ENCODE data around the gene TIGD1. TPM values are rescaled to one million over a fixed set of nuclear protein-coding genes. Genes with fewer than 3 reads are reported as not detected.

Gene TIGD1
- 4.6 TPM for polyA plus RNA-seq (2013, experiment 1 of 2)
- 4.8 TPM for polyA plus RNA-seq (2013, experiment 2 of 2)

DNA sequence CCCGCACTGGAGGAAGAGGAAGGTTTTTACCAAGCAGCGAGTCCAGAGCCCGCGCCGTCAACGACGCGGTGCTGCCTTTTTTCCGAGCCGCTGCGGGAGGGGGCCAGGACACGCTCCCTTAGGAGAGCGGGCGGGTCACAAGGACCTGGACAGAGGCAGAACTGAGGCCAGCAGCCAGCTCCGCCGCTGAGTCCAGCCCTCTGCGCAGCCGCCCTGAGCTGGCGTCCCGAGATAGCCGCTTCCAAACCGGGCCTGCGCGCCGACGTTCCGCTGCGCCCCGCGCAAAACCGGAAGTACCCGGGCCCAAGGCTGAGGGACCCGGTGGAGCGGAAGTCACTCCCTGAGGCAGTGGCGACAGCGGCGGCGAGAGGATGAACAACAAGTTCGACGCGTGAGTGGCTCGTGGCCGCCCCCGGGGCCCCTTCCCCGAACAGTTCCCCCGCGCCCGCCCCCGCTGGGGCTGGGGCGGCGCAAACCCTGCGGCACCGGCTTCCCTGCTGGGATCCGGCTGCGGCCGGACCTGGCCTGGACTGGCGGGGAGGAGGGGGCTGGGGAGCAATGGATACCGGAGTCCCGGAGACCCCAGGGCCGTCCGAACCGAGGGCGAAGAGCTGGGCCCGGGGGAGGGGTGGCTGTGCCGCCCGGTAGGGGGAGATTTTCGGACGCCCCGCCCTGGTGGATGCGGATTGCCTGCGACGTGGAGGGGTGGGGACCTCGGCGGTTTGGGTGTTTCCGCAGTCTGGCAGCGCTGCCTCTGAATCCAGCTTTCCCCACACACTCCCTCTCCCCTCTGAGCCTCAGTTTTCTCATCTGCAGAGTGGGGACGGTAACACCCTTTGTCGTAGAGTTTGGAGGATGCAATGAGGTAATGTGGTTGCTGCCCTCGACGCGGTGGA lies at the start of gene TIGD1, which contains the start of gene EIF4E2:
Gene TIGD1 (minus strand): TSS at position 204 of the 896 bp plus-strand sequence. CDS start 675 bp downstream, outside the sequence.
Gene EIF4E2 (plus strand): TSS at position 336 of the 896 bp plus-strand sequence. CDS start 36 bp downstream, at position 372.
- peaks cover 3% of the 10 kb centered on the region; the same call in 1 of the 2 replicates for H3K4me1 ChIP-seq (ENCODE audit: insufficient read depth, low read length)
- H3K9ac ChIP-seq (ENCODE audit: low read depth, low read length) = peak within 1 kb of the TSS; percentile 93
- no peaks in the 10 kb centered on the region for H3K9me3 ChIP-seq (ENCODE audit: insufficient read depth, low read depth, low read length)
- no peaks in the 10 kb centered on the region for H3K27me3 ChIP-seq (ENCODE audit: insufficient read depth, low read length)
- H3K4me3 ChIP-seq (ENCODE audit: low read length) = peak within 1 kb of the TSS; percentile 92
- H3K36me3 ChIP-seq (ENCODE audit: insufficient read depth, low read length) = peaks cover 38% of the 10 kb centered on the region
- 1% methylated on average over 72 of the region's 81 CpGs for WGBS
- H3K27ac ChIP-seq (ENCODE audit: low read depth, low read length) = peak within 1 kb of the TSS; percentile 97

DNA sequence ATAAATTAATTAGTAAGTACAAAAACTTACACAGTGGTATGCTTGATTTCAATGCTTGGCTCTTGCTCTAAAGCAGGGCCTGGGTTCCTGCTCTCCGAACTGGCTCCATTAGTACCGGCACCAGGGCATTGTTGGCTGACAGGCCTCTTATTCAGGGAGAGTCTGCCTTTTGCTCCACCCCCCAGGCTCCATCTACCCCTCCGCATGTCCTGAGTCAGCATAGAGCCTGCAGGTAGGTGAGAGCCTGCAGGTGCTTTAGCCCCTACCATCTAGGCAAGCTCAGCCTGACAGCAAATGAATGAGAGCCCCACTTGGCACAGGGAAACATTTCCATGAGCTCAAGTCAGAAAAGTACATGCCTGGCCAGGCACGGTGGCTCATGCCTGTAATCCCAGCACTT lies 47.9 kb upstream of the TIGD1 start:
- Histone ChIP-seq H3K9me3 (ENCODE audit: insufficient read depth, low read depth, low read length) (no peaks in the 10 kb centered on the region), H3K4me3 (ENCODE audit: low read length) (no peak overlapping the region), H3K4me1 (ENCODE audit: insufficient read depth, low read length) (no peaks in the 10 kb centered on the region), H3K9ac (ENCODE audit: low read depth, low read length) (no peak overlapping the region), H3K36me3 (ENCODE audit: insufficient read depth, low read length) (no peaks in the 10 kb centered on the region), H3K27ac (ENCODE audit: low read depth, low read length) (no peak overlapping the region), H3K27me3 (ENCODE audit: insufficient read depth, low read length) (no peaks in the 10 kb centered on the region)
- 90% methylated on average over 4 of the region's 4 CpGs for WGBS

- H3K27me3 ChIP-seq (ENCODE audit: insufficient read depth, low read length) = no peaks in the 10 kb centered on the region
- WGBS = 82% methylated on average over 7 of the region's 7 CpGs
- no peaks in the 10 kb centered on the region for H3K36me3 ChIP-seq (ENCODE audit: insufficient read depth, low read length)
- H3K4me3 ChIP-seq (ENCODE audit: low read length) = no peak overlapping the region
- no peak overlapping the region for H3K9ac ChIP-seq (ENCODE audit: low read depth, low read length)
- H3K4me1 ChIP-seq (ENCODE audit: insufficient read depth, low read length) = no peaks in the 10 kb centered on the region
- H3K9me3 ChIP-seq (ENCODE audit: insufficient read depth, low read depth, low read length) = no peaks in the 10 kb centered on the region
- H3K27ac ChIP-seq (ENCODE audit: low read depth, low read length) = no peak overlapping the region
Measured at GRCh38 chr2:232597362-232598079, 47.2 kb upstream of the TIGD1 start.

DNA sequence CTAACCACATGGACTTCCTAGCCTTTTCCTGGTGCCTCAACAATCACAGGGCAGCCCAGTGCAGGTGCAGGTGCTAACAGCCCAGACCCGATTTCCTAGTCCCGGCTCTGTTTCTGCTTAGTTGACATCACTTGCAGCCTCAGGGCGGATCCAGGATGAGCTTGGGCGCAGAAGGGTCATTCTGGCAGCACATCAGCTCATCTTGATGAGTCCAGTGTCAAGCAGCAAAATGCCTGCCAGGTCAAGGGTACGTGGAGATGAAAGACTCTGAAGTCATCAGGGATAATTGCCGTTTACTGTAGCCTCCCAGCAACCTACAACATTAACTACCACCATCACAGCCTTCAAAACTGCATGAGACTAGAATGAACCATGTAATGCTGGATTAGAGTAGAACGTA lies 43.6 kb upstream of the TIGD1 start:
- no peaks in the 10 kb centered on the region for H3K4me1 ChIP-seq (ENCODE audit: insufficient read depth, low read length)
- WGBS = 93% methylated on average over 6 of the region's 7 CpGs
- no peaks in the 10 kb centered on the region for H3K27me3 ChIP-seq (ENCODE audit: insufficient read depth, low read length)
- H3K9ac ChIP-seq (ENCODE audit: low read depth, low read length) = no peak overlapping the region; the same call in 1 of the 2 replicates
- no peak overlapping the region for H3K27ac ChIP-seq (ENCODE audit: low read depth, low read length)
- H3K4me3 ChIP-seq (ENCODE audit: low read length) = no peak overlapping the region
- H3K36me3 ChIP-seq (ENCODE audit: insufficient read depth, low read length) = no peaks in the 10 kb centered on the region
- peaks cover 3% of the 10 kb centered on the region; the same call in 1 of the 2 replicates for H3K9me3 ChIP-seq (ENCODE audit: insufficient read depth, low read depth, low read length)

DNA sequence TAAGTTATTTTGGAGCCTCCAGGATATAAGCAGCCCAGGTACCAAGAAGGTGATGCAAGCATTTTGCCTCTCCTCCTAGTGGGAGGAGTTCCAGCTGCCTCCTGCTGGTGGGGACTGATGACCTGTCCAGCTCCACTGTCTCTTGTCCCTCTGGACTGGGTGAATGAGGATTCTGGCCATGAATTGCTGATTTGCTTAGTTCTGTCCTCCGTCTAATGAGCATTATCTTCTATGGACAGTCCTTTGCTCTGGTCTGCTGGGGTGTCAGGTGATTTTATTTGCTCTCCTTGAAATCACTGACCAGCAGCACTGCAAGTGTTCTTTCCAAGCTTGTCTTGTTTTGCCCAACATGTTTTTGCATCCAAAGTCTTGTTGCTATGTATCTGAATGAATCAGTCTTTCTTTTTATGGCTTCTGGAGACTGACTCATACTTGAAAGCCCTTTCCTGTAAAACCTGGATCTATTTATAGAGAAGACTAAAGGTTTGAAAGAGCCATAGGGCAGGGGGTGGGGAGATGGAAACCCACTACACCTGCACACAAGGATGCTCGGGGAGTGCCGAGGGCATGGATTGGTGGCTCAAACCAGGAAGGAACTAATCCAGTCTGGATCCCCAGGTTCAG lies 42.5 kb upstream of the TIGD1 start:
- no peak overlapping the region for H3K27ac ChIP-seq (ENCODE audit: low read depth, low read length)
- 91% methylated on average over 3 of the region's 3 CpGs for WGBS

GRCh38 chr2:232588680-232589585 lies 38.6 kb upstream of the TIGD1 start:
- no peak overlapping the region for H3K9ac ChIP-seq (ENCODE audit: low read depth, low read length)
- H3K4me3 ChIP-seq (ENCODE audit: low read length) = no peak overlapping the region
- H3K27me3 ChIP-seq (ENCODE audit: insufficient read depth, low read length) = no peaks in the 10 kb centered on the region
- H3K27ac ChIP-seq (ENCODE audit: low read depth, low read length) = no peak overlapping the region
- H3K9me3 ChIP-seq (ENCODE audit: insufficient read depth, low read depth, low read length) = peaks cover 3% of the 10 kb centered on the region; the same call in 1 of the 2 replicates
- WGBS = 97% methylated on average over 18 of the region's 18 CpGs
- H3K4me1 ChIP-seq (ENCODE audit: insufficient read depth, low read length) = no peaks in the 10 kb centered on the region; the same call in 1 of the 2 replicates
- H3K36me3 ChIP-seq (ENCODE audit: insufficient read depth, low read length) = peaks cover 5% of the 10 kb centered on the region; the same call in 1 of the 2 replicates

More for the DNA sequence above, 42.5 kb upstream of the TIGD1 start:
- Histone ChIP-seq H3K9me3 (ENCODE audit: insufficient read depth, low read depth, low read length) (peaks cover 3% of the 10 kb centered on the region; the same call in 1 of the 2 replicates), H3K4me1 (ENCODE audit: insufficient read depth, low read length) (no peaks in the 10 kb centered on the region), H3K4me3 (ENCODE audit: low read length) (no peak overlapping the region), H3K36me3 (ENCODE audit: insufficient read depth, low read length) (no peaks in the 10 kb centered on the region), H3K27me3 (ENCODE audit: insufficient read depth, low read length) (no peaks in the 10 kb centered on the region), H3K9ac (ENCODE audit: low read depth, low read length) (no peak overlapping the region)

GRCh38 chr2:232588031-232588430 lies 37.7 kb upstream of the TIGD1 start:
- H3K4me3 ChIP-seq (ENCODE audit: low read length) = no peak overlapping the region
- no peak overlapping the region for H3K9ac ChIP-seq (ENCODE audit: low read depth, low read length)
- H3K4me1 ChIP-seq (ENCODE audit: insufficient read depth, low read length) = no peaks in the 10 kb centered on the region; the same call in 1 of the 2 replicates
- WGBS = 91% methylated on average over 8 of the region's 8 CpGs
- peaks cover 11% of the 10 kb centered on the region for H3K36me3 ChIP-seq (ENCODE audit: insufficient read depth, low read length)
- no peaks in the 10 kb centered on the region for H3K27me3 ChIP-seq (ENCODE audit: insufficient read depth, low read length)
- H3K9me3 ChIP-seq (ENCODE audit: insufficient read depth, low read depth, low read length) = peaks cover 3% of the 10 kb centered on the region; the same call in 1 of the 2 replicates
- H3K27ac ChIP-seq (ENCODE audit: low read depth, low read length) = no peak overlapping the region

DNA sequence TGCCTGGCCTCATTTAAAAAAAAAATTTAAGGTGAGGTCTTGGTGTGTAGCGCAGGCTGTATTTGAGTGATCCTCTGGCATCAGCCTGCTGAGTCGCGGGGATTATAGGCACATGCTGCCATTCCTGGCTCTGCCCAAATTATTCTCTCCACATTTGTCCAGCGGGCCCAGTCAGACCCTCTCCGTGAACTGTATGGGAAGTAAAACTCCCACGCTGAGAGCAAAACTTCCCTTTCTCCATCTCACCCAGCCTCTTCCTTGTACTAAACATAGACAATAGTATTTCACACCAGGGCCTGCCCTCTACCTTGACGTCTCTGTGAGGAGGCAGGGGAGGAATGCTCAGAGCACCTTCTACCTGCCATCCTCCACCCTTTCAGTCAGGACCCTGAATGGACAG lies 37.2 kb upstream of the TIGD1 start:
- no peak overlapping the region for H3K27ac ChIP-seq (ENCODE audit: low read depth, low read length)
- WGBS = 86% methylated on average over 7 of the region's 7 CpGs
- H3K9ac ChIP-seq (ENCODE audit: low read depth, low read length) = no peak overlapping the region
- H3K4me3 ChIP-seq (ENCODE audit: low read length) = no peak overlapping the region
- H3K27me3 ChIP-seq (ENCODE audit: insufficient read depth, low read length) = no peaks in the 10 kb centered on the region
- H3K4me1 ChIP-seq (ENCODE audit: insufficient read depth, low read length) = no peaks in the 10 kb centered on the region; the same call in 1 of the 2 replicates
- peaks cover 15% of the 10 kb centered on the region for H3K36me3 ChIP-seq (ENCODE audit: insufficient read depth, low read length)
- H3K9me3 ChIP-seq (ENCODE audit: insufficient read depth, low read depth, low read length) = peaks cover 3% of the 10 kb centered on the region; the same call in 1 of the 2 replicates

DNA sequence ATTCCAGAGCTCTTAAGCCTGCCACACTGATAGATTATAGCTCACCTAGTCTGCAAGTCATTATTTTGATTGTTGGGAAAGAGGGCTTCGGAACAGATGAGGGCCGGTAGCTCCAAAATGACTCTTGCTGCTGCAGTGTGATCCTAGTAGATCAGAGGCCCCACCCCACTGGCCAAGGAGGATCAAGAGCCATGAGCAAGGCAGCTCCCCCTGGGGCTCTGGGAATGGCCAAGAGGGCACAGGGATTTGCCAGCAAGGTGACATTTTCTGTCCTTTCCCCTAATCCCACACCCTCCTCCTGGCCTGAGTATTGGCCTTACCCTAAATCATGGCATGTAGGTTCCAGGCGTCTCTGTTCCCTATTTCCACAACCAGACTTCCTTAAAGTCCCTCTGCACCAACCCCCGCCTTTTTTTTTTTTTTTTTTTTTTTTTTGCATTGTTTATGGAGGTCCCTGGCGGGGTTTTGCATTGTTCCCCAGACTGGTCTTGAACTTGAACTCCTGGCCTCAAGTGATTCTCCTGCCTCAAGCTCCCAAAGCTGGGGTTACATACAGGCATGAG lies 36.7 kb upstream of the TIGD1 start:
- no peak overlapping the region for H3K9ac ChIP-seq (ENCODE audit: low read depth, low read length)
- H3K4me1 ChIP-seq (ENCODE audit: insufficient read depth, low read length) = no peaks in the 10 kb centered on the region; the same call in 1 of the 2 replicates
- H3K27me3 ChIP-seq (ENCODE audit: insufficient read depth, low read length) = no peaks in the 10 kb centered on the region
- peaks cover 3% of the 10 kb centered on the region; the same call in 1 of the 2 replicates for H3K9me3 ChIP-seq (ENCODE audit: insufficient read depth, low read depth, low read length)
- 81% methylated on average over 4 of the region's 5 CpGs for WGBS
- H3K27ac ChIP-seq (ENCODE audit: low read depth, low read length) = no peak overlapping the region
- no peak overlapping the region for H3K4me3 ChIP-seq (ENCODE audit: low read length)
- peaks cover 16% of the 10 kb centered on the region for H3K36me3 ChIP-seq (ENCODE audit: insufficient read depth, low read length)

DNA sequence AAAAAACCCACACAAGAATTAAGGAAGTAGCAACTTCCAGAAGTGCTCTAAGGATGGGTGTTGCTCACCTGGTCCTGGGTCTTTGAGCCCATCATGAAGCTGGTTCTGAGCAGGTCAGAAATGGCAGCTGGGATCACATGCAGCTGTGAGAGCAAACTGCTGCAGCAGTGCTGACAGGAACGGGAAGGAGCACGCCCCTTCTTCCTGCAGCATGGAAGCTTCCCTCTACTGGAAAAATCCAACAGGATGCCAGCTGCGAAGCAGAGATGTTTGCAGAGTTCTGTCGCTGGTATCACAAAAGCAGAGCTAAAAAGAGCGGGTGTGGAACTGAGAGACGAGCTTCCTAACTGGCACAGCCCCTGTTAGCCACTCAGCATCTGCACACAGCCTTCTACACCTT lies 33.9 kb upstream of the TIGD1 start:
- no peak overlapping the region for H3K27ac ChIP-seq (ENCODE audit: low read depth, low read length)
- H3K36me3 ChIP-seq (ENCODE audit: insufficient read depth, low read length) = peaks cover 33% of the 10 kb centered on the region
- H3K9me3 ChIP-seq (ENCODE audit: insufficient read depth, low read depth, low read length) = no peaks in the 10 kb centered on the region
- WGBS = 93% methylated on average over 6 of the region's 6 CpGs
- no peak overlapping the region for H3K9ac ChIP-seq (ENCODE audit: low read depth, low read length)
- H3K27me3 ChIP-seq (ENCODE audit: insufficient read depth, low read length) = no peaks in the 10 kb centered on the region
- no peak overlapping the region for H3K4me3 ChIP-seq (ENCODE audit: low read length)
- H3K4me1 ChIP-seq (ENCODE audit: insufficient read depth, low read length) = no peaks in the 10 kb centered on the region; the same call in 1 of the 2 replicates
